GM19240 (cell line): ENCODE results near the gene INPP5D.

ENCODE experiments used
- DNase-seq: peaks from one replicate; pipeline ENCODE4 v3.0.0; 2011; ENCODE audit warnings: low spot score; ENCODE audit not compliant: insufficient read length

INPP5D gene

GRCh38 chr2:233075141-233075965 lies 15.2 kb downstream of the INPP5D start:
- DNase-seq = no peak

DNA sequence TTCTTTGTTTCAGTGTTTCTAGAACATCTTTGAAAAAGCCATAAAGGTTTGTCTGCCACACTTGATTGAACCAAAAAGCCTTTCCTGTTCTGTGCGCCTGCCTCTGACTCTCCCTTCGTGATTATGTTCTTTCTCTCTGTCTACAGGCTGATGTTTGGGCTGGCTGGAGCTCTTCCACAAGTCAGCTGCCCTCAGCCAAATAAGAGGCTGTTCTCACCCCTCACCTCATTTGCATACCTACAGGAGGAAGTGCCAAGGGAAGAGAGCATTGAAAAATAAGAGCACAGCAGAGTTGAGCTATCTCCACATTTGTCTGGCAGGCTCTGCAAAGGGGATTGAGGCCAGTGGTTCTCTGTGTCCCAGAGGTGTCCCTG lies 15.8 kb downstream of the INPP5D start:
- no peak for DNase-seq

- no peak for DNase-seq
Observed at GRCh38 chr2:233076749-233077148, 16.6 kb downstream of the INPP5D start.

DNA sequence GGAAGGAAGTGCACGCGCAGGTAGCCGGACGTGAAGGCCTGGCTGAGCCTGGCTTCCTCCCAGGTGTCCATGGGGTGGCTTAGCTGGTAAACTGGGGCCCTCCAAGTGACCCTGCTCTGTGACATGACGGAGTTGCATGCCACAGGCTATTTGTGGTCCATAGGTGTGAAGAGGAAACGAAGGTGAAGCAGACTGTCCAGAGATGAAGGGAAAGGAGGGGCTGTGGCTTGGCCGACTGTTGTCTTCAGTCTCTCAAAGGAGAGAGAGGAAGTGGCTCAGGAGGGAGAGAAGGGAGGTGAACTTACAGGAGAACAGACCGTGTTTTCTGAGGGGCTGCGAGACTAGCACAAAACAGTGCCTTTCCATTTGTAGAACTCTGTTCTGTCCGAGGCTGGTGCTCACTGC lies 19.3 kb downstream of the INPP5D start:
- DNase-seq = no peak

DNA sequence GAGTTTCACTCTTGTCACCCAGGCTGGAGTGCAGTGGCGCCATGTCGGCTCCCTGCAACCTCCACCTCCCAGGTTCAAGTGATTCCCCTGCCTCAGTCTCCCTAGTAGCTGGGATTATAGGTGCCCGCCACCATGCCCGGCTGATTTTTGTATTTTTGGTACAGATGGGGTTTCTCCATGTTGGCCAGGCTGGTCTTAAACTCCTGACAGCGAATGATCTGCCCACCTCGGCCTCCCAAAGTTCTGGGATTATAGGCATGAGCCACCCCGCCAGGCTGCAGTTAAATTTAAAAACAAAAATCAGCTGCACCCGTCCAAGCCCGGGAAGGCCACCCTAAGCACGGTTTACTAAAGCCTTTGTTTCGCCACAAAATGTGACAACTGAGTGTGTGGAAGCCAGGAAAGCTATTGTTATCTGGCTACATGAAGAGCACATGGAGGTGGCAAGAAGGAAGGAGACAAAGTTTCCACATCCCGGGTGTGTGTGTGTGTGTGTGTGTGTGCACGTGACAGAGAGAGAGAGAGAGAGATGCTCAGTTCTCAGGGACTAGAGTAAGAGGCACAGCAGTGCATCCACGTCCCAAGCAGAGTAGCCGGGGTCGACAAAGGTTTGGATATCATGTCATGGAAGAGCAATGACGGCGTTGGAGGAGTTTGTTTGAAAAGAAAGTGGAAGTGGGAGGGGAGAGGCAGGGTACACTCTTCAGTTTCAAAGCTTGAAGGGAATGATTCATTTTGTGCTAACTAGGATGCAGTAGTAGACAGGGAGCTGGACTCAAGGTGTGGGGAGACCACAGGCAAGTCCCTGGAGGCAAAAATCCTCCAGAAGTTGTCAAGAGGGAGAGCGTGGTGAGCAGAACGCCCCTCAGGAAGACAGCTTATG lies 20.1 kb downstream of the INPP5D start:
- DNase-seq = no peak

- DNase-seq = no peak
Observed at GRCh38 chr2:233080836-233081229, 20.7 kb downstream of the INPP5D start.

DNA sequence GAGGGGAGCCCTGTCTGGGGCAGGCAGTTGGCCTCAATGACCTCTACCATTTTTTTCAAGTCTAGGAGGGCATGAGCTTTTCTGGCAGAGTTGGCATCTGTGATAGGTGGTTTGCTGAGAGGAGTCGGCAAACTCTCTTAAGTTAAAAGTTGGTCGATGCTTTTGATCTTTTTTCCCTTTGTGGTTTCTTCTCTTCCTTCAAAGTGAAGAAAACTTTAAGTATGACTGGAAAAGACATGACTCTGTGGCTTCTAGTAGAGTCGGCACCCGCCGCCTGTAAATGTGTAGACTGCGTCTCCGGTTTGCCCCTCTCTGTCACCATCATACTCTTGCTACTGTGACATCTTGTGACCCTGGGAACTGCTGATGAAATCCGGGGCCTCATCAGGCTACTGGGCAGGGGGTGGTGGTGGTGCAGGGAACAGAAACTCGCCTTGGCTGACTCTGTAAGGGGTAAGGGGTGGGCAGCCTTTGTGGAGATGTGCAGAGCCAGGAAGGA lies 21.1 kb downstream of the INPP5D start:
- DNase-seq = no peak

GRCh38 chr2:233081731-233082221 lies 21.6 kb downstream of the INPP5D start:
- DNase-seq = no peak

DNA sequence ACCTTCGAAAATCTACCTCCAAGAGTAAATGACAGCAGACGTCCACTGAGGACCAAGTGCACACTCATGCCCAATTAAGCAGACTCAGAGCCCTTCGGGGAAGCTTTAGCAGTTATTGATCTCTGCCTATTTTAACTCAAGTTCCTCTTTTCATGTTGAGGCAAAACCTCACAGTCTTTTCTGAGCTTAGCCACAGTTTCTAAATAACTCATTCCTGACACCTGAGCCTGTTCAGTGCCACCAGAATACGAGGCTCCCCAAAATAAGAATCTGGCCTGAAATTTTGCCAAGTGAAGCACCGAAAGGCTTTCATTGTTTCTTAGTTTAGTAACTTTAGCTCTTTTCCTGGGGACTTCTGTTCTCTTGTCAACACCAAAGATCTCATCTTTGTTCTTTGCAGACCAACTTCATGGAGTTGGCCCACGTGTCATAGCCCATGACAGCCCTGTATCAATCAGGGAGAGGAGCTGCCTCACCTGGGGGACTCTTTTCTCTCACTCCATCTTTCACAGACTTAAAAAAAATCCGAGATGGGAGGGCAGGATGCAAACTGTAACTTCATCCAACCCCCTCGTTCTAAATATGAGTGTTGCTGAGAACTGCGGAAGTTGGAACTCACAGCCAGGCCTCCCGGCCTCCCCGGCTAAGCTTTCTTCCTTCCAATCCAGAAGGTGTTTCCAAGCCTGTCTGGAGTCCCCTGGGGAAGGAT lies 22.2 kb downstream of the INPP5D start:
- no peak for DNase-seq

DNA sequence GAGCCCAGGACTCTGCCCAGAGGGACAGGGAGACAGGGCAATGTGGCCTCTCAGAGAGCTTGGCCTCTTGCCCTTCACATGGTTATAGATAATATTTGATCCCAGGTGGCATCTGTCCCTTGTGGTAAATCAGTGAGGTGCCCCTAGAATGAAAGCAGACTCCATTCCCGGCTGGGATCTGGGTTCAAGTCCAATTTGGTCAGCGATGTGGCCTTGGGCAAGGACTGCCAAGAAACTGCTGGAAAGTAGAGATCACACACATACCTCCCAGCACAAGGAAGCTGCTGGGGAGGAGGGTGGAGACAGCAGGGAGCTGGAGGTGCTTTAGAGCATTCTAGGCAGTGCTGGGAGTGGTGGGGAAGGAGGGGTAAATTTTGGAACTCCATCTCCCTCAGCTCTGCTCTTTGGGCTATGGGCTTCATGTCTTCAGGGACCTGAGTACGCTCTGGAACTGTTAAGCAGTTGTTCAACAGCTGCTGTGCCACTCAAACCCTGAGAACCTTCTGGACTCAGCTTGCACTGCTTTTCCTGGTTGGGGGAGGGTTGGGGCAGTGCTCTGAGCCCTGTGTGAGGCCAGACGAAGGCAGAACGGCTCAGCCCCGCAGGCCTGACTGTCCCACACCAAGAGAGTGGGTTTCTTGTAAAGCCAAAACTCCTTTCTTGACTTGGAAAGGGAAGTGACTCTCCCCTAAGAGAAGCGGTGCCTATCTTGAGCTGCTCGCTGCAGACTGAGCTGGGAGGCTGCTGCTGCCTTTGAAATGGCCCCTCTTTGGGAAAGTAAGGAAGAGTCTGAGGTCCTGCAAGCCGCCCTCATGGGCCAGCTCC lies 23.0 kb downstream of the INPP5D start:
- DNase-seq = no peak

DNA sequence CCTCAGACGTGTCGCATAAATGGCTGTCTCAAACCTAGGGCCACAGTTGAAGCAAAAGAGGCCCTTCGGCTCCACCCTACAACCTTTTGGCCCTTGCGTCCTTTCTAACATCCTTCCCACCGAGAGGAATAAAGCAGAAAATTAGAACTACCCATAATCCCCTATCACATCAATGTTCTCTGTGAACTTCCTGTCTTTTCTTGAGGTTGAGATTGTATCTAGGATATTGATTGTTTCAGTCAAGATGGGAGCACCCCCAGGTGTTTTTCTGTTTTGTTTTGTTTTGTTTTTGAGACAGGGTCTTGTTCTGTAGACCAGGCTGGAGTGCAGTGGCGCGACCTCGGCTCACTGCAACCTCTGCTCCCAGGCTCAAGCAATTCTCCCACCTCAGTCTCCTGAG lies 23.6 kb downstream of the INPP5D start:
- no peak for DNase-seq

- no peak for DNase-seq
Observed at GRCh38 chr2:233084488-233084887, 24.3 kb downstream of the INPP5D start.

- DNase-seq = no peak
Observed at GRCh38 chr2:233085037-233085838, 25.1 kb downstream of the INPP5D start.

GRCh38 chr2:233085839-233086150 lies 25.7 kb downstream of the INPP5D start:
- no peak for DNase-seq

DNA sequence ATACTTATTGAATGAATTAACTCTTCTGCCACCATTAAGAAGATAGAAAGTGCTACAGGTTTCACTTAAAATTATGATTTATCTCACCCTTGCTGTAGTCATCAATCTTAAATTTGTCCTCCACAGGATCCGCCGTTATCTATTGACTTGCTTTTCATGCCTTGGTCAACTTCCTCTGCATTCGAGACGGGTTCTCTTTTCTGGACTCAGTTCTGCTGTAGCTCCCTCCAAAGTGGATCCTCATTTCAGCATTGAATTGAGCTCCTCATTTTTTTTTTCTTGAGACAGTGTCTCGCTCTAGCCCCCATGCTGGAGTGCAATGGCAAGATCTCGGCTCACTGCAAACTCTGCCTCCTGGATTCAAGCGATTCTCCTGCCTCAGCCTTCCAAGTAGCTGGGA lies 27.6 kb downstream of the INPP5D start:
- DNase-seq = no peak

GRCh38 chr2:233088972-233089345 lies 28.8 kb downstream of the INPP5D start:
- no peak for DNase-seq

DNA sequence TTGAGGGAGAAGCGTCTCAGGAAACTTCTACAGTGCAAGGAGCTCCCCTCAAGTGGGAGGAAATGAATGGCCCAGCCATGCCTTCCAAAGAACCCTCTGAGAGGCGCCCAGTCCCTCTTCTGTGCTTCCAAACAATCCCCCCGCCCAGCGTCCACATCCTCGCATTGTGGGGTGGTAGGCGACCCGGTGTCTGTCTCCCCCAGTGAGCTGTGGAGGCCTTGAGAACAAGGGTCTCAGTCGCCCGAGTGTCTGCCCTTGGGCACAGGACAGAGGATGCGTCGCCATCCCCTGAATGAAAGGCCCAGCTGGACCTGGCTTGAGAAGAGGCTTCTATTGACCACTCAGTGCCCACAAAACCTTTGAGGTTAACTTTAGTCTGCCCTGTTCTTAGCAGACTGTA lies 29.7 kb downstream of the INPP5D start:
- DNase-seq = no peak

DNA sequence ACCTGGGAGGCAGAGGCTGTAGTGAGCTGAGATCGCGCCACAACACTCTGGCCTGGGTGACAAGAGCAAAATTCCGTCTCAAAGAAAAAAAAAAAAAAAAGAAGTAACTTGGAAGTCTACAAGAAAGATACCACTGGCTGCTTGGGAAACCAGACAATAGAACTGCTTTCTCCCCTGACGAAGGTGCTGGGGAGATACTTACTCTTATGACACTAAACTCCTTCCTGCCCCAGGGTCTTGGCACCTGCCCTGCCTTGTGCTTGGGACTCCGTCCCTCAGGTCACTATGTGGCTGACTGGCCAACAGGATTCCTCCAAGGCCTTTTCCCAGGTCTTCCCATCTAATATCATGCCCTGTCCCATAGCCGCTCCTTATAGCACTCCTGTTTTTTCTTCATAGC lies 30.7 kb downstream of the INPP5D start:
- no peak for DNase-seq

- DNase-seq = no peak
Observed at GRCh38 chr2:233091595-233092375, 31.6 kb downstream of the INPP5D start.
